GM13976 (cell line): Measurements from ENCODE around the gene LSM3.

Source experiments
- DNase-seq: peaks from one replicate; pipeline ENCODE4 v3.0.0; 2012; ENCODE audit warnings: low spot score
- in situ Hi-C: fragments of 300-500 bp; cut with MboI; formaldehyde crosslinking; loops from one replicate; pipeline ENCODE4 v1.12.0; 2022; ENCODE audit warnings: low sequenced_read_pairs, mixed read lengths, inconsistent platforms; ENCODE audit not compliant: unreplicated experiment
- TF ChIP-seq, protein P1 (sequence below): IDR thresholded peaks from 2 replicates; pipeline ENCODE4 v1.5.1; 2012; ENCODE audit warnings: borderline replicate concordance, mild to moderate bottlenecking; ENCODE audit not compliant: insufficient read depth; ENCODE audit errors: extremely low read depth, missing control alignments, control extremely low read depth

LSM3 gene

DNA sequence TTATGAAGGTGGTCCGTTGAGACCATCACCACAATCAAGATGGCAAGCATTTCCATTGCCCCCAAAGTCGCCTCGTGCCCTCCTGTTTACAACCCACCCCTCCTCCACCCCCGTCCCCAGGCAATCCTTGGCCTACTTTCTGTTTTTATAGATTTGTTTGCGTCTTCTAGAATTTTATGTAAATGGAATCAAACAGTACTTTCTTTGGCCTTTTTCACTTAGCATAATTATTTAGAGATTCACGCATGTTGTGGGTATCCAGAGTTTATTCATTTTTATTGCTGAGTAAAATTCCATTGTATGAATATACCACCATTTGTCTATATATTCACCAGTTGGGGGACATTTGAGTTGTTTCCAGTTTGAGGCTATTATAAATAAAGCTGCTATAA is 66.6 kb downstream of the LSM3 start:
- no peak for DNase-seq
- TF ChIP-seq, protein P1, sequence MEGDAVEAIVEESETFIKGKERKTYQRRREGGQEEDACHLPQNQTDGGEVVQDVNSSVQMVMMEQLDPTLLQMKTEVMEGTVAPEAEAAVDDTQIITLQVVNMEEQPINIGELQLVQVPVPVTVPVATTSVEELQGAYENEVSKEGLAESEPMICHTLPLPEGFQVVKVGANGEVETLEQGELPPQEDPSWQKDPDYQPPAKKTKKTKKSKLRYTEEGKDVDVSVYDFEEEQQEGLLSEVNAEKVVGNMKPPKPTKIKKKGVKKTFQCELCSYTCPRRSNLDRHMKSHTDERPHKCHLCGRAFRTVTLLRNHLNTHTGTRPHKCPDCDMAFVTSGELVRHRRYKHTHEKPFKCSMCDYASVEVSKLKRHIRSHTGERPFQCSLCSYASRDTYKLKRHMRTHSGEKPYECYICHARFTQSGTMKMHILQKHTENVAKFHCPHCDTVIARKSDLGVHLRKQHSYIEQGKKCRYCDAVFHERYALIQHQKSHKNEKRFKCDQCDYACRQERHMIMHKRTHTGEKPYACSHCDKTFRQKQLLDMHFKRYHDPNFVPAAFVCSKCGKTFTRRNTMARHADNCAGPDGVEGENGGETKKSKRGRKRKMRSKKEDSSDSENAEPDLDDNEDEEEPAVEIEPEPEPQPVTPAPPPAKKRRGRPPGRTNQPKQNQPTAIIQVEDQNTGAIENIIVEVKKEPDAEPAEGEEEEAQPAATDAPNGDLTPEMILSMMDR: no peak
- in situ Hi-C loops: no loop called here

DNA sequence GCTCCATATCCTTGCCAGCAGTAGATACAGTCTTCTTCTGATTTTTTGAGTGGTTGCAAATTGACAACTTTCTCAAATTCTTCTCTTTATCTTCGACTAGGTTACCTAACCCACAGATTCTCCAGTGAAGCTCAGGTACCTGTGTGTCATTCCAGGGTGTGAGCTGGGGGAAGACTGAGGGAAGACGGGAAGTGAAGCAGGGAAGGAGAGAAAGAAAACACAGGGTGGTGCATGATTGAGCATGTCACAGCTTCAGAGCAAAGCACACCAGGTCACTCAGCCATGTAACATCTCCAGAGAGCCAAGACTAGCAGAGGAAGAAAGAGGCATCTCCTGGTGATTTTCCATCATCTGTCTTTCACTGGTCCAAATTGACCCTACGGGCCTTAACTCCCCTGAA is 67.2 kb downstream of the LSM3 start:
- DNase-seq: no peak
- TF ChIP-seq, protein P1: no peak
- in situ Hi-C loops: no loop called here

- in situ Hi-C loops: no loop called here
- DNase-seq: no peak
- TF ChIP-seq, protein P1: no peak
Observed at GRCh38 chr3:14246414-14246813, 67.8 kb downstream of the LSM3 start.

- TF ChIP-seq, protein P1: no peak
- no peak for DNase-seq
- in situ Hi-C loops: no loop called here
Observed at GRCh38 chr3:14248477-14248848, 69.8 kb downstream of the LSM3 start.

DNA sequence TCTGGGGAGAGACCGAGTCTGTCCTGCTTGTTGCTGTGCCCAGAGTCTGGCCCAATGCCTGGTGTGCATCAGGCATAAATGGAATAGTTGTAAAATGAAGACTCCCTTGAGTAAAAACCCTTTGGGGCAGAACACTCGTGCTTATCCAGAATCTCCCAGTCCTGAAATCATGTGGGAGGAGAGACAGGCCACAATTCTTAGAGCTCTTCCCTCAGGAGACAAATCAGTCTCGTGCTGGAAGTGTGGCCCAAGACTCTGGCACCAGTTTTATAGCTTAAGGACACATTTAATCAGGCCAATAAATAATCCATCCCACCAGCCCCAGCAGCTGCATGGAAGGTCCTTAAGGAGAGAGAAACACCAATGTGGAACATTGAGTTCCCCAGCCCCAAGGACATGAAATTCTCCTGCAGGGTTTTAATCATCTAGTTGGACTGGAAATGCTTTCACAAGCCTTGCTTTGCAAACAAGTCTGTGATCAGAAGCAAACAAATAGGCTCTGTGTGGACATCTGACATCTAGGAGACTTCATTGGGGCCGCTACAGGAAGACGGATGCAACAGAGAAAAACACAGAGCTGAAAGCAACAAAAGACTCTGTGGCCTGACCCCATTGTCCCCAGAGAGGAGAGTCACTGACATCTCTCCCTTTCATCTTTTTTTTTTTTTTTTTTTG is 70.4 kb downstream of the LSM3 start:
- no peak for DNase-seq
- TF ChIP-seq, protein P1: no peak
- in situ Hi-C loops: no loop called here
